ENCODE measurements around the gene MSANTD2.

The MSANTD2 gene

GRCh38 chr11:124751391-124751740, 48.8 kb downstream of the MSANTD2 start:
- DNase-seq (ENCODE audit: low read depth) = no peak
- TF ChIP-seq CTCF (IDR thresholded peaks at IDR 0.05; ENCODE audit: insufficient read depth, low read depth, low read length, missing control alignments) = no peak
- no peak overlapping the region for H3K4me3 ChIP-seq (ENCODE audit: low read depth, low read length)

GRCh38 chr11:124749912-124750311, 50.3 kb downstream of the MSANTD2 start:
- DNase-seq (ENCODE audit: low read depth) = no peak
- TF ChIP-seq CTCF (IDR thresholded peaks at IDR 0.05; ENCODE audit: insufficient read depth, low read depth, low read length, missing control alignments) = no peak
- H3K4me3 ChIP-seq (ENCODE audit: low read depth, low read length) = no peak overlapping the region

- no peak for DNase-seq (ENCODE audit: low read depth)
- H3K4me3 ChIP-seq (ENCODE audit: low read depth, low read length) = no peak overlapping the region
- TF ChIP-seq CTCF (IDR thresholded peaks at IDR 0.05; ENCODE audit: insufficient read depth, low read depth, low read length, missing control alignments) = no peak
Measured at GRCh38 chr11:124748481-124749343, 51.5 kb downstream of the MSANTD2 start.

GRCh38 chr11:124748100-124748418, 52.1 kb downstream of the MSANTD2 start:
- no peak for TF ChIP-seq CTCF (IDR thresholded peaks at IDR 0.05; ENCODE audit: insufficient read depth, low read depth, low read length, missing control alignments)
- DNase-seq (ENCODE audit: low read depth) = no peak
- no peak overlapping the region for H3K4me3 ChIP-seq (ENCODE audit: low read depth, low read length)

GRCh38 chr11:124747406-124748099, 52.7 kb downstream of the MSANTD2 start:
- H3K4me3 ChIP-seq (ENCODE audit: low read depth, low read length) = no peak overlapping the region
- DNase-seq (ENCODE audit: low read depth) = no peak
- no peak for TF ChIP-seq CTCF (IDR thresholded peaks at IDR 0.05; ENCODE audit: insufficient read depth, low read depth, low read length, missing control alignments)

- DNase-seq (ENCODE audit: low read depth) = peak; percentile 86
- TF ChIP-seq CTCF (IDR thresholded peaks at IDR 0.05; ENCODE audit: insufficient read depth, low read depth, low read length, missing control alignments) = peak; percentile 68
- peak overlapping the region; percentile 82 for H3K4me3 ChIP-seq (ENCODE audit: low read depth, low read length)
Measured at GRCh38 chr11:124746621-124747243, 53.5 kb downstream of the MSANTD2 start.
